Vagina (tissue), 2 donors: ENCODE measurements around the gene CST7.

Experiments
- CTCF ChIP-seq, 3 experiments: fragments of 450-650 bp in 2 of 3; fragments of 200-600 bp in 1 of 3; sonication (generic) in 1 of 3; IDR thresholded peaks; one replicate each; pipeline ENCODE4 v1.5.1; 2017 to 2019; ENCODE audit warnings: antibody characterized with exemption in 3 of 3, mild to moderate bottlenecking in 2 of 3, moderate library complexity in 2 of 3
- POLR2A ChIP-seq, 2 donors: fragments of 450-650 bp; IDR thresholded peaks; one replicate each; pipeline ENCODE4 v1.6.1; 2017; ENCODE audit warnings: antibody characterized with exemption in 2 of 2, mild to moderate bottlenecking in 2 of 2, moderate library complexity in 2 of 2
- POLR2AphosphoS5 ChIP-seq, 2 donors: sonication (generic); formaldehyde crosslinking; IDR thresholded peaks; one replicate each; pipeline ENCODE4 v1.9.0; 2017; ENCODE audit warnings: antibody characterized with exemption in 2 of 2, mild to moderate bottlenecking in 2 of 2, low read depth in 1 of 2; ENCODE audit not compliant: insufficient read depth in 1 of 2

GRCh38 chr20:24953621-24954133 is 4.6 kb downstream of the CST7 start:
- no peak for TF ChIP-seq CTCF (IDR thresholded peaks at IDR 0.05)
- TF ChIP-seq POLR2A (IDR thresholded peaks at IDR 0.05) = no peak
- TF ChIP-seq POLR2AphosphoS5 (IDR thresholded peaks at IDR 0.05; ENCODE audit: insufficient read depth in 1 of 2, low read depth in 1 of 2) = no peak
